GM21423 (cell line): ENCODE measurements around the gene SPTLC3.

Source experiments
- ATAC-seq: cut with Tn5 transposase; IDR thresholded peaks from one replicate; pipeline ENCODE4 v1.9.1; 2021; ENCODE audit warnings: mild to moderate bottlenecking, moderate library complexity; ENCODE audit not compliant: unreplicated experiment

SPTLC3 gene

DNA sequence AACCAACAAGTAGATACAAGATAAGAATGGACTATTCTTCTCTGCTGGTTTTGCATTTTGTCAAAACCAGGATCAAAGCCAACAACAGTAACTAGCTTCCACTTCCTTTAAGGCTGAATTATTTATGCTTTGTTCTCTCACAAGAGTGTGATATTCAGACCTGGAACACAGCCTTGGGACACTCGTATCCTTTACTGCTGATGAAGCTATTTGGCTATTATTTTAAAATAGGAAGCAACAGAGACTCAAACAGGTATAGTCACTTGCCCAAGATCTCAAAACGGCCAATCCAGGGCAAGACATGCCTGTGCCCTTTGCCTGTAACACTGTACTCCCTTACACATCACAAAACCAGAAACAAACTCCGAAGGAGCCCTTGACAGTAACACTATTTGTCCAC is 19.9 kb downstream of the SPTLC3 start:
- no peak for ATAC-seq

DNA sequence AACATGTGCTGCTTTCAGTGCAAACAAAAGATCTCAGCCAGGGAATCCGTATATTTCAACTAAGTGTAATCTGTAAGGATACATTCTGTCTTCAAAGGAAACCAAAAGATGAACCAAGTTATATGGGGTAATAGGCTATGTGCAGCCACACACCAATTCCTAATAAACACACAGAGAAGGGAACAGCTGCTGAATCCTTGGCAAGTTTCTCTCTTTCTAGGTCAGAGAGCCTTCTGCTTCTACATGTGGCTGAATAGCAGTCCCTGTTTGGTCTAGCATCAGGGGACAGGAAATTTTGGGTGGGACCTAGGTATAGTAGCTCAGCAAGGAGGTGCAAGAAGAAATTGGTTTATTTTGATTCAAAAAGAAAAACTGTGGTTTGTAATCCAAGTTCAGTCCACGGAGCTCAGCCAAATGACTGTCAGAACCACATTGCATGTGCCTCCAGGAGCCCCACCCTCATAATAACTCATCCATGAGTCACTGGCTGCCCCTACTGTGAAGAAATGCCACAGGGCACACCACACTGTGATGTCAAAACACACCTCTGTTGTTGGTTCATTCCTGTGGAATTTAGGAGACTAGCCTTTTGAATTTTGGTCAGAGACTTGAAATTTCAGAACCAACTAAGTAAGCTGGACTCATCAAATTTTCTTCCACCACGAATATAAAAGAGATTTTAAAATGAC is 21.1 kb downstream of the SPTLC3 start:
- no peak for ATAC-seq

DNA sequence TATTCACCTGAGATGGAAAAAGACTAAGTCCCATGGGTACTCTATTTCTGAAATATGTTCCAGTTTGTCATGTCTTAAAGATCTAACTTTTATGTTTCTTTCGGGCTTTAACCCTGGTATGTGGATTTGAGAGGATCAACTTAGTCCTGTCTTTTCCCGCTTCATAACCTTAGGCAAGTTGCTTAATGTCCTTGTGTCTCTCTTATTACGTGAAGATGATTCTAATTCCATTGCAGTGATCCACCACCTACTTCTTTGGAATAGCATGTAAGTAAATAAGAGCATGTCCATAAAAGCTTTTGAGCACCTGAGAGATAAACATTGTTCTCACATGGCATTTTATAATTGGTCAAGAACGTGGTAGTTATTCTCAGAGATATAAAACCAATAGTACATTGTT is 23.0 kb downstream of the SPTLC3 start:
- ATAC-seq, result no peak

DNA sequence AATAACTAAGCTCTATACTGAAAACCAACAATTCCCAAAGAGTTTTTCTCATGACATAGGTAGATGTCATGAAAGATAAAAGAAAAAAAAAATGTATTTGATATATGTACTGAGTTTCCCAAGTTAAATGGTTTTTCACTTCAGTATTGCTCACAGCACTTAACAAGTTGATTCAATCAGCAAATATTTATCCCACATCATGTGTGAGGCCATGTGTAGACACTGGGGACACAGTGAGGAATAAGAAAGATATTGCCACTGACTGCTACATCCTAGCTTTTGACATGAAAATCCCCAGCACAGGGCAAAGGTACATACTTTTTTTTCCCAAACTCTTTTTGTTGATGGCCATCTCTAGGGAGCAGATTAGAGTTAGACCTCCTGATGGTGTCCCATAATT is 25.3 kb downstream of the SPTLC3 start:
- no peak for ATAC-seq

DNA sequence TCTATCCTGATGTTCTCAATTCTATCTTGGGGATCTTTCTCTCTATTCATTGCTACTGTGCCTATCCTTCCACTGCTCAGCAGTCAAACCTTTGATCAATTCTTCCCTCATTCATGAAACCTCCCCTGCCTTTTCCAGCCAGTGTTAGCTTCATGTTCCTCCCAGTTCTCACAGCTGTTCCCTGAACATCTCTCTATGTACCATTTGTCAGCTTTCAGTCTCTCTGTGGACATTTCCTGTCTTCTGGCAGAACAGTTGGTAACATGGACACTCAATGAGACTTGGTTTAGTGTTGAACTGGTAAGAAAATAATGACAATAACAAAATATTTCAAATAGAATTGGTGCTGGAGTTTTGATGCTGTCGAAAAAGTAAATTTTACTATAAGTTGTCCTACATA is 26.2 kb downstream of the SPTLC3 start:
- ATAC-seq, result no peak

DNA sequence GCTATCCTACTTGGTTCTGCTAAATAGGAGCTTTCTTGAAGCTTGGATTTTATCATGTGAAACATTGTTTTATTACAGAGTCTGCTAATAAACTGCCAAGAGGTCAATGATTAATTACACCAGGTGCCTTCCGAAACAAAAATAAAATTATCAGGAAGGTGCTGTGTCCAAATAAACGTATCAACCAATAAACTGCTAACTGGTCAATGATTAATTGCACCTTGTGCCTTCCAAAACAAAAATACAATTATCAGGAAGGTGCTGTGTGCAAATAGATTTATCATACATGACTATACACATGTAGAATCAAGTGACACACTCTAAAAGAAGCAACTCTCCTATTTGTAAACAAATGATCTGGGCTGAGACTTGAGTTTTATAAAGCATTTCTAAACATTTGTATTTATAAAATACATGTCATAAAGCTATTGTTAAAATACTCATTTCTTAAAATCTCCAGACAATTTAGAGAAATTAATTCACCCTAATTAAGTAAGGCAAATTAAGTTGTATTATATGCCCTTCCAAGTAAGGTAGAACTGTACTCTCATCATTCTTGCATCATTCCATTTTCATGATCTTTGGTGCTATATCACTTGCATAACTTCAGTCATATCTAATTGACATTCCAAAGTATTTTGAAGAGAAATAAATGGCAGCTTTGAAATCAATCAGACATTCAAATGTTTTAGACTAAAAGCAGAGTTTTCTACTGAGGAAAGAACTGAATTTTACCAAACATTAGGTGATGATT is 26.8 kb downstream of the SPTLC3 start:
- no peak for ATAC-seq

DNA sequence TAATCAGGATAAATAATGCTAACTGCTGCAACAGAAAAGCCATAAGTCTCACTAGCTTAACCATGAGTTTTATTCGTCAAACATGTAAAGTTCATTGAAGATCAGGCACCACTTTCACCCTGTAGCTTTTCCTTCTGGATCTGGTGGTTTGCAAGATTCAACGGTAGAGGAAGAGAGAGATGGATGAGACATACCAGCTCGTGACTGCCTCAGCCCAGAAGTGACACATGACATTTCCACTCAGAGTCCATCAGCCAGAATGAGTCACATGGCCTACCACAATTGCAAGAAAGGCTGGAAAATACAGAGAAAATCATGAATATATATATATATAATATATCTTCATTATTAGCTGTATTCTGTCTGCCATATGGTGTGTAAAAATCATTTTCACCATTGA is 29.0 kb downstream of the SPTLC3 start:
- no peak for ATAC-seq

DNA sequence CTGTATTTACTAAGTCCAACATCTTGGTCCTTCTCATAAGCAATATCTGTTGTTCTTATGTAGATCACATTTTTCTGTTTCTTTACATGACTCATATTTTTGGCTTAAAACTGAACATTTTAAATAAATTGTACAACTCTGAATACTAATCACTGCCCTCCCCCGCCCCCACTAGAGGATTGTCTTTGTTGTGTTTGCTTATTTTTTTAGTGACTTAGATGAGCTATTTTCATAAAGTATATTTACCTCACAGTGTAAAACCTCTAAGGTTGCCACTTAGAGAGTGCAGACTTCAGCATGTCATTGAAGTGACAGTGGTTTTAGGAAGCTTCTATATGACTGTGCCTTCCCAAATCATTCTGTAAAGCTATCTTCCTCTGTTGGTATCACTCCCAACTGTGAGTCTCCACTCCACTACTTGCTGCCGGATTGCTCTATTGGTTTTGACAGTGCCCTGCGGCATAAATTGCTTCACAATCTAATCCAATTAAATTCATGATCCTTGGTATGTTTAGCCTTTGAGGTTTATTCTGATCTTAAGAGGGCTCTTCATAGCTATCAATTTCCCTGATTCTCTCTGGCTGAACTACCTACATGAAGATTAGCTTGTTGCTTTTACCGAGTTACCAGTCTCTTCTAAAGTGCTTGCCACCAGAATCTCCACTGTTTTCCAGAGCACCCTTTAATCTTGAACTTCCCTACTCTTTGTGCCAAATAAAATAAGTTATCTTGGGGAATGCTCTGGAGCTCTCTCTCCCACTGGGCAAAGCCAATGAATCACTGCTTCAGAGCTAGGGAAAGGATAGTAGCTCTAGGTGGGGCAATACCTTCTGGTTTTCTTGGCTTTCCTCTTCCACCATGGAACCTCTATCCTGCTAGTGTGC is 33.0 kb downstream of the SPTLC3 start:
- no peak for ATAC-seq

DNA sequence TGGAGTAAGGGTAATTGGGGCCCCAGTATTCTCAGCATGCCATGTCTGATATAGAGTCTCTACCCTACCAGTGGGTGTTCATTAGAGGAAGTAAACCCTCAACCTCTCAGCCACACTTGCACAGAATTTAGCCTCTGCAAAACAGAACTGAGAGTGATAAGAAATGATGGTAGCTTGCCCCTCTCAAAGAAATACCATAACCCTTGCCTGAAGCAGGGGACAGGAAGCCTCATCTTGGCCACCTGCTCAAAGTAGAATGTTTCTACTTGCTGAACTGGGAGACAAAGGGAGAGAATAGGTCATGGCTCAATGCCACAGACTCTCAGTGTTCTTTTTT is 33.7 kb downstream of the SPTLC3 start:
- ATAC-seq, result no peak

DNA sequence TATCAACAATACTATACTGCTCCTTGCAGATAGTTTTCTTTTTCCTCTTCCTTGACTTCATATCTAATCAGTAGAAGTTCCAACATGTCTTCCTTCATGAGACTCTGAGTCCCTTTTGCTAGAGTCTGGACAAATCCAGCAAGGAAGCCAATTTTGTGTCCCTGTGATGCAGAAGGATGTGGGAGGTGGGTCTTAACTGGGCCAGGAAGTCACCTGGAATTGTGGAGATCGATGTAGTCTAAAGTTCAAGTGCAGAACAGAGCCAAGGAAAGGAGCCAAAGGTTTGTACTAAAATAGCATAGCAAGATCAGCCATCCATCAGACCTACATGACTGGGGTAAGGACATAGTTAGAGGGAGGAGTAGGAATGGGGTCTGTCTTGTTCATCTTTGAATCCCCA is 37.6 kb downstream of the SPTLC3 start:
- no peak for ATAC-seq

DNA sequence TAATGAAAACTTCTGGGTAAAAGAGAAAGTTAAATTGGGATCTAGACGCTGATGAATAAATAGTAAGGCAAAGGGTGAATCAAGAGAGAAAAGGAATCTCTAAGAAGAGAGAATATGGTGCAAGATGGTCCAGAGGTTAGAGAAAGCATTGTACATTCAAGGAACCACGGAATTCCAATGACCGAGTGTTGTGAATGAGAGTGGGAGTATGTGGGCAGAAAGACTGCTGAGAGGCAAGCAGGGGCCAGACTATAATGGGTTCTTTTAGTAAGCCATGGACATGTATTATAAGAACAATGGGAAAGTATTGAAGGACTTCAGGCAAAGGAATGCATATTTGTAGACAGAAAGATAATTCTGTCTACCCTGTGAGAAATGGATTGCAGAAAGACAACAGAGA is 45.2 kb downstream of the SPTLC3 start:
- ATAC-seq, result no peak

DNA sequence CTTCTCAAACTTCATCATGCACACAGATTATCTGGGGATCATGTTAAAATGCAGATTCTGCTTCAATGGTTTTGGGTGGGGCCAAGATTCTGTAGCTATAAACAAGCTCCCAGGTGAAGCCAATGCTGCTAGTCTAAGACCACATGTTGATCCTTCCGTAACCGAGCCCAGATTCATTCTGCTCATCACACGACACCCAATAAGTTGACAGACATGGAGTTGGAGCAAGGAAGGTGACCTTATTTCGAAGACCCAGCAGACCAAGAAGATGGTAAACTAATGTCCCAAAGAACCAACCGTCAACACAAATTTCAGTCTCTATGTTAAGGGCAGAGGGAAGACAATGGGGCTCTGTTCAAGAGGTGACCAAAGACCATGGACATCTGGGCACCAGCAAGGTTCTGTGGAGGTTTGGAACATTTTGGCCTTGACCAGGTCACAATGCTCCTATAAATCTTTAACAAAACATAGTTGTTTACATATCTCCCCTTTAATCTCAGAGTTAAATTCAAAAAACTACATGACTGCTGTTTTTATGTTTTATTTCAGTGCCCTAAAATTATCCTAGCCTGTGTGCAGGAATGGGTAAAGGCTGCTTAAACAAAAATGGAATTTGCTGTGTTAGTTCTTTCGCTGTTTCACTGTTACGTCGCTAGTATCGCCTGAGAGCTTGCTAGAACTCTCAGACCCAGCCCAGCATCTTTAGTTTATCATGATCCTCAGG is 50.1 kb downstream of the SPTLC3 start:
- no peak for ATAC-seq

DNA sequence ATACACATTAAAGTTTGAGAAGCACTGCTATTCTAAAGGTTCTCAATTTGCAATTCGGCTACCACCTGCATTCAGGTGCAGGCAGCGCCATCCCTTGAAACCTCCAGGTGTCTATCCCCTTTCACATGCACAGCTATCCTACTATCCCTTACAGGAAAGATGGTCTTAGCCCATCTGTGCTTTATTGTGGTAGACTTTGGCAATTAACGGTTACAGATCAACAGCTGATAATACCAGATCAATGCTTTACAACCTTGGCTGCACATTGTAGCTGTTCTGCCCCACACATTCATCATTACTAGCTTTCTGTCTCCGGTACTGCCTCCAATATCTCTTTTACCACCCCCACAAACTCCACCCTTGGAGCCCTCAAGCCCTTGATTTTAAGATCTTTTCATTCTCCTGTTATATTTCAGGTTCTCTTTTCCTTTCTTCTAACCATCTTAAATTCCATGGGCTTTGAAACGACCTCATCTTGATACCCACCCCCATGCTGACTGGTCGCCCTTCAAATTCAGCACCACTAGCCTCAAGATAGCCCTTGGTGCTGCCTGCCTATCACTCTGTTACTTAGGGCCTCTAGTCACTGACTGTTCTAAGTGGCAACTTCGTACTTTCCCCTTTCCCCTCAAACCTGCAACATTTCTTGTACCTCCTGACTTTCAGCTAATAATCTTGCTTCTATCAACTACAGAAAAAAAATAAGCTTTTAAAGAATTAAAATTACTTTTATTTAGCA is 50.8 kb downstream of the SPTLC3 start:
- ATAC-seq, result no peak

DNA sequence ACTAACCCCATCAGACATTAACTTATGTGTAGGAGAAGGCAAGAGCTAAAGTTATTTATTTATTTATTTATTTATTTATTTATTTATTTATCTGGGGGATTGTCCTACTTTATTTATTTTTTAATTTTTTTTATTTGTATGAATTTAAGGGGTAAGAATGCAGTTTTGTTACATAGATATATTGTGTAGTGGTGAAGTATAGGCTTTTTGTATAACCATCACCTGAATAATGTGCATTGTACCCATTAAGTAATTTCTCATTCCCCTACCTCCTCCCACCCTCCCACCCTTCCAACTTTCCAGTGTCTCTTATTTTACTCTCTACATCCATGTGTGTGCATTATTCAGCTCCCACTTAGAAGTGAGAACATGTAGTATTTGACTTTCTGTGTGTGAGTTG is 51.6 kb downstream of the SPTLC3 start:
- ATAC-seq, result no peak

DNA sequence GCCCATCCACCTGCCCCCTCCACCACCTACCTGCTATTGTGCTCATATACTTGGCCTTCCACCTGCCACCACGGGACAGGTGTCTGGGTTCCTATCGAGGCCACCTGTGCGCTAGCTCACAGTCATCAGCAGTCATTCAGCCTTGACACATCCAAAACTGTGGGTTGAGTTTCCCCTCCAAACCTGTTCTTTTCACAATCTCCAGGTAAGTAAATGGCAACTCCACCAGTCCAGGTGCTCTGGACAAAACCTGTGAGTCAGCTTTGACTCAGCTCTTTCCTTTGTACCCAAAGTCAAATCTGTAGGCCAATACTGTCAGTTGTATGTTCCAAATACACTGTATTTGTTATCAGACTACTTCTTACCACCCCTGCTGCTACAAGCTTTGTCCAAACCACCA is 52.6 kb downstream of the SPTLC3 start:
- ATAC-seq, result no peak

DNA sequence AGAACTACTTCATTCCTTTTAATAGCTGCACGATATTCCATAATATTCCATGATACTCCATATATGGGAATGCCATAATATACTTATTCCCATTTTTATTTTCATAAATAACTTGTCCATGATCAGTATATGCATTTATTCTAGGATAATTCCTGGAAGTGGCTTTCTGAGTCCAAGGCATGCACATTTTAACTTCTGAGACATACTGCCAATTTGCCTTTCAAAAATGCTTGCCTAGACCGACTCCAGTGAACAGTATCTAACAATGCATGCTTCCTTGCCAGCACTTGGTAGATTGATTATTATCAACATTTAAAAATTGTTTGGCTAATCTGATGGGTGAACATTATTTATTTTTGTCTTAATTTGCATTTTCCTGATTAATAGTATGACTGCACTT is 54.0 kb downstream of the SPTLC3 start:
- ATAC-seq, result no peak

DNA sequence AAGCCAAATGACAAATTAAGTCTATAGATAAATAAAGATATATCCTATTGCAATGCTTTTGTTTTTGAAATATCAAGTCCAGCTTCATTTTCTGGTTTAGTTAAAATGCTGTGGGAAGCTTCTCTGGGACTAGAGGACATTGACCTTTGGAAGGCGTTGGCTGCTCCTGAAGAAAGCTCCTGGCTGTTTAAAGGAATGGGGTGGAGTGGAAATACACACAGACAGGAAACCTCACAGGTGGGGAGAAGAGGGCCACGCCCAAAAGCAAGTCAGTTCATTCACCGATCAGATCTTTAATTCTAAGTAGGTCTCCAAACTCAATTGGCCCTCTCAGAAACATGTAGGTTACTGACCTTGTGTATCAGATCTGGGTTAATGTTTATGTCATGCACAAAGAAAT is 59.6 kb downstream of the SPTLC3 start:
- ATAC-seq, result no peak

DNA sequence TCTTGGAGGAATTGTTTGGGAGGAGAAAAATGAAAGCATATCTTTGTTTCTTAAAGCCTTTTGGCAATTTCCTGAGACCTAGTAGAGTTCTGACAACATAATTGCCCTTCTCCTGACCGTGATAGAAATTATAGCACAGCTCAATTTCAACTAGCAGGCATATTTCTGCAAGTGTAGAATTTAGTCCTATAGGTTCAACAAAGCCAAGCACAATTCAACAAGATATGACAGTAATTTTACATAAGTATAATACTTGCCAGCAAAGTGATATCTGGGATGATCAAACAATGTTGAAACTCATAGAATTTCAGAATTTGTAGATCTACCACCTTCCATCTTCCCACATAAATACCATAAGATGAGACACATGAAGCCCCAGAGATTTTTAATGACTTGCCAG is 73.1 kb downstream of the SPTLC3 start:
- ATAC-seq, result no peak

DNA sequence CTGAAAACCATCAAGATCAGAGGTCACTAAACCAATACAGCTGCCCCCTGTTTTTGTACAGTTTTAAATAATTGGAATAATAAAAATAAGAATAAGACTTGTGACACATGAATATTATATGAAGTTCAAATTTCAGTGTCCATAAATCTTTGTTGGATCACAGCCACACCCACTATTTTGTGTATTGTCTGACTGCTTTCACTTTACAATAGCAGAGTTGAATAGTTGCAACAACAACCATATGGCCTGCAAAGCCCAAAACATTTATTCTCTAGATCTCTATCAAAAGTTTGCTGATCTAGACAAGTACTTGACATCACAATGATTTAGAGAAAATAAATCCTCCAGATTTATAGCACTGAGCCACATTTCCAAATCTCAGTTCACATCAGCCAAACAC is 73.6 kb downstream of the SPTLC3 start:
- no peak for ATAC-seq

DNA sequence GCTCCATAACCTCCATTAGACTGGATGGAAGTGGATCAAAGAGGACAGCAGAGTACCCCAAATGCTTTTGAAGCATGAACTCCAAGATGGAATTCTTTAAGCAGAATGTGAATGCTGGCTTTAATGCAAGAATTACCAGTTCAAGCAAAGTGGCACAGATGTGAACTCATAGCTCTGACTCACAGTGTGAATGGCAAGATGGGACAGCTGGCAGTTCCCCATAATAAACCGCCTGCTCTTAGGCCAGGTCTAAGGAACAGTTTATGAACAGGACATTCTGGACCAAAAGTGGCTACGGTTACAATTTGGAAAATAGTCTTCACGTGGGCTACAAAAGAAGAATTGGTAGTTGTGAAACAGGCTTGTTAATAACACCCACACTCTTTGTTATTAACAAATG is 76.5 kb downstream of the SPTLC3 start:
- no peak for ATAC-seq
